Epidermal melanocyte (primary cell): ENCODE measurements around the gene ERICH4.
"Not testable (repeated sequence)": the region's sequence is repeated elsewhere in the genome, so short reads cannot be mapped to it uniquely, and the experiment has no call there.

Experiments used
- DNase-seq: peaks from one replicate; pipeline ENCODE4 v3.0.0; 2011; ENCODE audit warnings: low spot score; ENCODE audit not compliant: insufficient read length

The ERICH4 gene, protein sequence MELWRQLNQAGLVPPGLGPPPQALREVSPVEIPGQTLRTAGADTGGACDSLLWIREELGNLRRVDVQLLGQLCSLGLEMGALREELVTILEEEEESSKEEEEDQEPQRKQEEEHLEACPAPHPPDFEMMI

DNA sequence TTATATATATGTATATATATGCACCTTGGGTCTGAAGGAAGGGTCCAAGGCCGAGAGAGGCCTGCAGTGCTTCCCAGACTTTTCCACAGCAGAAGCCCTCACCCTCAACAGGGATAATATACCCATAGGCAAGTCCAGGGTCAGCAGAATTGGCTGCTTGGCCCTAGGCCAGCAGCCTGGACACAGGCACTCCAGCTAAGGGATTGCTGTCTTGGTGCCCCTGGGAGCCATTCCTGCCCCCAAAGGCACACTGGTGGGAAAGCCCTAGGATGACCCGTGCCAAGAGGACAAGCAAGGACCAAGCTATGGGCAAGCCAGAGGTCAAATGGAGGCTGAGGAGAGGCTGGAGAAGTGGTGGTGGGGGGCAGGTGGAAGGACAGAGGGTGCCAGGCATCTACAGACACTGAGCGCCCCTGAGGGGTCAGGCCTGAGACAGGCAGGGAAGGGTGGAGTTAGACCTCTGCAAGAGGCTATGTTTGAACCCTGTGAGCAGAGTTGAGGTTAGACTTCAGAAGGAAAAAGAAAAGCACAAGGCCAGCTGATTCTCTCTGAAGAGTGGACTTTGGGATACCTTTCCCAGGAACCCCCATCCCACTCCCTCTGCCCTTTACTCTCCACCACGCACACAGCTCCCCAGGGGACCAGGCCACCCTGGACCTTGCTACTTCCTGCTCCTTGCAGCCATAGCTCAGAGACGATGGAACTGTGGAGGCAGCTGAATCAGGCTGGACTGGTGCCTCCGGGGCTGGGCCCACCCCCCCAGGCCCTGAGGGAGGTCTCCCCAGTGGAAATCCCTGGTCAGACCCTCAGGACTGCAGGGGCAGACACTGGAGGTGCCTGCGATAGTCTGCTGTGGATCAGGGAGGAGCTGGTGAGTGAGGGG lies at the start of gene ERICH4:
TSS of gene ERICH4 (plus strand) at position 684 of the 883 bp plus-strand sequence. CDS start at position 698, 14 bp downstream.
- DNase-seq: no peak

DNA sequence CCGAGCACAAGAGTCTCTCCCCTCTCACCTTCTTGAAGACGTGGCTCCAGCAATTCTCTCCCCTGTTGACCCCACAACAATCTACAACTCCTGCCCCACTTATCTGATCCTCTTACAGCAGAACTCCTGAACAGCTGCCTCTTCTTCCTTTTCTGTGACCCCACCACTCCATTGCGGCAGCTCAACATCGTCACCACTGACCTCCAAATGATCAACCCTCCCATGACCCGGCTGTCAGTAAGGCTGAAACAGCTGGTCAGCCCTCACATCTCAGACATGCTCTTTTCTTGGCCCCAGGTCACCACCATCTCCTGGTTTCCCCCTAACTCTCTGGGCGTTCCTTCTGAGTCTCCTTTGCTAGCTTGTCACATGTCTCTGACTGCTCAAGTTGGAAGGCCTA lies 47.6 kb upstream of the ERICH4 start:
- no peak for DNase-seq

DNA sequence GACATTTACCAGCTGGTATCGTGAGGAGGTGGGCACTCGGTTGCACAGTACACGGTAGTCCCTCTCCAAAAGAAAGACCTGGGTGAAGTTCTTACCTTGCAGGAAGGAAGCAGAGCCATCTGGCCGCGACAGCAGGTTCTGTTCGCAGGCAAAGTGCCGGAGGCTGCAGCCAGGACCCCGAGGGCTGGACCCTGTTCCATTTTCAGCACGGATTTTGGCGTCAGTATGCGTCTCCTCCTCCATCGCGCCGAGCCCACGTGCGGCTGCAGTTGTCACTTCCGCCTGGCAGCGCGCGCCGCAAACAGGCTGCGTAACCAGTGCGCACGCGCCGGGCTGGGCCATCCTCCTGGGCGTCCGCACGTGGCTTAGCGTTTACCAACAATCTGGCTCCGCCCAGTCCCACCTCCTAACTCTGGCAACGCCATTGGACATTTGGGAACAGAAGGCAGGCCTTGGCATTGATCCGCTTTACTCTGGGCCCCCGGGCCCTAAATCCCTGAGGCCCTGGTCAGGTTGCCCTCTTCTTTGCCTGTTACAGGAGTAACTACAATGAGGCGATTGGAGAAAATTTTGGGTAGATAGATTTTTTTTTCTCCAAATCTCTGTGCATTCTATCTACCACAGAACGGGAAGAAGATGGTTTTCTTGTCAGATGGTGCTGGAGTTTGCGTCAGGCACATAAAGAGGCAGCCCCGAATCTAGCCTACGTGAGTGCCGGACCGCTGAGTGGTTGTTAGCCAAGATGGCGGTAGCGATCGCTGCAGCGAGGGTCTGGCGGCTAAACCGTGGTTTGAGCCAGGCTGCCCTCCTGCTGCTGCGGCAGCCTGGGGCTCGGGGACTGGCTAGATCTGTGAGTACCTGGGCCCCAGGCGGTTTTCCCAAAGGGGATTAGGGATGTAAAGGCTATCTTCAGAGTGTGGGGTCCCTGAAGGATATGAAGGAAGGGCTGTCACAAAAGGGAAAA lies 45.6 kb upstream of the ERICH4 start, which contains the start of the genes BCKDHA and EXOSC5:
TSS of gene BCKDHA (plus strand) at position 733 of the 964 bp plus-strand sequence. CDS start at position 743, 10 bp downstream.
TSS of gene EXOSC5 (minus strand) at position 274 of the 964 bp plus-strand sequence. CDS start at position 243, 31 bp downstream.
- peak; percentile 95 for DNase-seq

- no peak for DNase-seq
These were observed 44.9 kb upstream of the ERICH4 start for GRCh38 chr19:41398050-41398418.

DNA sequence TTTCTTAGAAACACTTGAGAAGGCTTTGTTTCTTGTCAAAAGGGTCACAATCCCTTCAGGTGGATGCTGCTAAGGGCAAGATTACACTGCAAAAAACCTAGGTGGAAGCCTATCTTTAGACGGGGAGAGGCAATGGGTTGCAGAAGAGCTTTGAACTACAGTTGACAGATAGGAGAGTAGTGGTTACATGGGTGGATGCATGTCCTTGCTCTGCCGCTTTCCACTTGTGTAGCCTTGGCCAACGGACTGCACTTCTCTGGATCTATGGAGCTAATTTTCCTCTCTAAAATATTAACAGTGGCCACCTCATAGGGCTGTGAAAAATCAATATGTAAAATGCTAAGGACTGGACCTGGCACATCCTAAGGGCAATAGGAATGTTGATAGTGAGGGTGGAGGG lies 44.4 kb upstream of the ERICH4 start:
- DNase-seq: no peak

DNA sequence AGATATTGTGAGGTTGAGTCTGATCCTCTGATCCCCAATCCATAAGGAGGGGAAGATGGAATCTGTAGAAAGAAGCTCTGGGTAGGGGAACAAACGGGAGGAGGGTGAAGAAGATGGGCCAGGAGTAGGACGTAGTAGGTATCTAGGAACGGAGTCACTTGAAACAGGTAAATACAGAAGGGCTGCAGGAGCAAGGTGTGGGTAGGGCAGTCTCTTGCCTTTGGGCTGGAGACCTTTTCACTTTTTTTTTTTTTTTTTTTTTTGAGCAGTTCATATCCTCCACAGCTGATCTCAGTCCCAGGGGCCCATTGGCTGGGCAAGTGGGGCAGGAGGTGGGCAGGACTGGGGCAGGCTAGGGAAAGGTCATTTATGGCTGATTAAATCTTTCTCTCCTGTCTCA lies 43.9 kb upstream of the ERICH4 start:
- no peak for DNase-seq

DNA sequence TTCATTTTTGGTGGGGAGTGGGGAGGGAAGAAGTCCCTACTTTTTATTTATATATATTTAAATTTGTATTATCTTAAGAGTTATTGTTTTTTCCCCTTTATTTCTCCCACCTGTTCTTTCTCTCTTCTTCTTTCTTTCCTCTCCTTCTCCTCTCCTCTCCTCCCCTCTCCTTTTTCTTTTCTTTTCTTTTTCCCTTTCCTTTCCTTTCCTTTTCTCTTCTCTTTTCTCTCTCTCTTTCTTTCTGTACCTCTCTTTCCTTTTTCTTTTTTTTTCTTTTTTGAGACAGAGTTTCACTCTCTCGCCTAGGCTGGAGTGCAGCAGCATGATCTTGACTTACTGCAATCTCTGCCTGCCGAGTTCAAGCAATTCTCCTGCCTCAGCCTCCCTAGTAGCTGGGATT lies 43.4 kb upstream of the ERICH4 start:
- DNase-seq: no peak

DNA sequence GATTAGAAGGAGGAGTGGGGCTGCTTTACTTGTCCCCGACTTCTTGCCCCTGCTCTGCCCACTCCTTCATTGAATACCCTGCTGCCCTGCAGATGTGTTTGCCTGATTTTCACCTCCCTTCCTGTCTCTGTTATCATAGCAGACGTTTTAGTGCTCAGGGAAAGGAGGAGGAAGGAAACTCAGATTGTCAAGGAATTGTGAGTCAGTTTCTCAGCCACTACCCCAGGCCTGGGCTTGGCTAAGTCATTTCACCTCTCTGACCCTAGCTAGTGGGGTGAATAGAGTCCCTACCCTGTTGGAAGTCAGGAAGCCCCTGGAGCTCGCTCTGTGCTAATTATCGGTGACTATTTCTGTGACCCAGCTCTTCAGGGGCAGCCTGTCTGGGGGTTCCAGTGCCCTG lies 41.5 kb upstream of the ERICH4 start:
- DNase-seq: no peak

DNA sequence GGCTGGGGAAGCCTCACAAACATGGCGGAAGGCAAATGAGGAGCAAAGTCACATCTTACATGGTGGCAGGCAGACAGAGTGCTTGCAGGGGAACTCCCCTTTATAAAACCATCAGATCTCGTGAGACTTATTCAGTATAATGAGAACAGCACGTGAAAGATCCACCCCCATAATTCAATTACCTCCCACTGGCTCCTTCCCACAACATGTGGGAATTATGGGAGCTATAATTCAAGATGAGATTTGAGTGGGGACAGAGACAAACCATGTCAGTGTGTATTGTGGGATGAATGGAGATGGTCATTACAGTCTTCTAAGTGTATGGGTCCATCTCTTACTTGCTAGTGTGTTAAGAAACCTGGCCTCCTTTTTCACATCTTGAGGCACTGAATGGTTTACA lies 40.9 kb upstream of the ERICH4 start:
- no peak for DNase-seq

GRCh38 chr19:41403181-41403970 lies 39.6 kb upstream of the ERICH4 start:
- DNase-seq: no peak

GRCh38 chr19:41405776-41406175 lies 37.2 kb upstream of the ERICH4 start:
- DNase-seq: no peak

DNA sequence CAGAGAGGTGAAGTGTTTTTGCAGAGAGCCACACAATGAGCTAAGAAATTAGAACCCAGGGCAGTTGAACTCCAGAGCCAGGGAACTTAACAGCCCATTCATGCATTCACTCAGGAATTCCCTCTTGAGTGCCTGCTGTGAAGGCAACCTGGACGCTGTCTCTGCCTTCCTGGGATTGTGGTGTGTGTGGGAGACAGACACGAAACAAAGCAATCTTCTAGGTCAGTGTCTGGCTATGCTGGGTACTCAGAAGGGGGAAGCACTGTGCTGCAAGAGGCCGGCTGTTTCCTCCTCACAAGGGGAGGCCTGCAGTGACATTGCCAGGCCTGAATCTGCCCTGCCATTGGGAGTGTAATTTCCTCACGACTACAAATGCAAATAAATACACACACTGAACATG lies 35.7 kb upstream of the ERICH4 start:
- no peak for DNase-seq

DNA sequence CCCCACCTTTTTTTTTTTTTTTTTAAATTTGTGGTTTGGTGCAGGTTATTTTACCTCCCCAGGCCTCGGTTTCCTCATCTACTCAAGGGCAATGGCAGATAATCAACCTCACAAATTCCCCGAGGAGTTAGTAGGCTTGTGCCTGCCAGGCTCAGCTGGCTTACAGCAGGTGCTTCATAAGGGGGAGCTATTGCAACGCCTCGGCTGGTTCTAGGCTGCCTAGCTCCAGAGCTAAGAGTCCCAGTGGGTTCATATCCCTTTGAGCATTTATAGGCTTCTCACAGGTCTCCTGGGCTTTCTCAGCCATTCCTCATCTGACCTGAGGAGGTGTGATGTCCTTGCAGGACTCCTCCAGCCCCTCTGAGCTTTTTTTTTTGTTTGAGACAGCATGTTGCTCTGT lies 34.7 kb upstream of the ERICH4 start:
- no peak for DNase-seq

- not testable (repeated sequence) for DNase-seq
These were observed 34.1 kb upstream of the ERICH4 start for GRCh38 chr19:41408846-41409245.

- no peak for DNase-seq
These were observed 33.7 kb upstream of the ERICH4 start for GRCh38 chr19:41409288-41409687.

- DNase-seq: no peak
These were observed 32.5 kb upstream of the ERICH4 start for GRCh38 chr19:41410336-41411054.

- DNase-seq: peak; percentile 45
These were observed 31.6 kb upstream of the ERICH4 start for GRCh38 chr19:41411100-41411967.

DNA sequence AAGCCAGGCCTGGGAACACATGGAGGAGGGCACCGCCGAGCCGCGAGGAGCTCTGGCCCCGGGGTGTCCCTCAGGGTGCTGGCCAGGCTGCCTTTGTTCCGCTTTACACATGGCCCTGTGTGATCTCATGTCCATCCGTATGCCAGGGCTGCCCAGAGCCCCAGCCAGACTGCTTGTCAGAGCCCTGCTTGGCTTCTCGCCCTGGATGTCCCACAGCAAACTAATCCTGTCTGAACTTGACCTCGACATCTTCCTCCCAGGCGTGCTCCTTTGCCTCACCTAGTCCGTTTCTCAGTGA lies 31.0 kb upstream of the ERICH4 start:
- DNase-seq: no peak

DNA sequence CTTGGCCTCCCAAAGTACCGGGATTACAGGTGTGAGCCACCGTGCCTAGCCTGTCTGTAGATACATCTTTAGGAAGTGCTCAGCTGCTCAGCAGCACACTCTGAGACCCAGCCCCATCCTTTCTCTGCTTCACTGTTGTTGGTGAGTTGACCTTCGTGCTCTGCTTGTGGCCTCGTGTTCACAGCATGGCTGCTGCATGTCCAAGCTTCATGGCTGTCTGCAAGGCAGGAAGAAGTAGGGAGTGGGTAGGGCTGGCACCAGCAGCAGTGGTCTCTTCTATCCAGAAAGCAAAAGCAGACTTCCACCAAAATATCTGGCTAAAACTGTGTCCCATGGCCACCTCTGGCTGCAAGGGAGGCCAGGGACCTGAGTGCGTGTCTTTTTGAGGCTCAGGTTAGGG lies 30.0 kb upstream of the ERICH4 start:
- DNase-seq: no peak
